CD4-positive, alpha-beta T cell (primary cell): ENCODE data around the gene TBC1D2. TPM values are rescaled to one million over a fixed set of nuclear protein-coding genes. Genes with fewer than 3 reads are reported as not detected.

Experiments
- ATAC-seq: fragments of 200-7000 bp; cut with Tn5 transposase; one replicate; pipeline ENCODE4 v1.10.0; 2022; ENCODE audit warnings: mild to moderate bottlenecking; ENCODE audit not compliant: poor library complexity
- CTCF ChIA-PET: fragments of 350-600 bp; sonication (Branson Sonifier 250); formaldehyde crosslinking; loops from one replicate; lab custom pipeline; 2021; ENCODE audit warnings: antibody characterized with exemption, inconsistent platforms; lab: Charles Lee
- POLR2A ChIA-PET: fragments of 350-600 bp; sonication (Branson Sonifier 250); formaldehyde crosslinking; loops from one replicate; lab custom pipeline; 2021; ENCODE audit warnings: antibody characterized with exemption, inconsistent platforms; lab: Charles Lee
- DNase-seq, 14 experiments: peaks; one replicate each; pipeline ENCODE4 v3.0.0-alpha.2; 2013 to 2020; ENCODE audit warnings: mixed read lengths in 2 of 14
- H3K27ac ChIP-seq, 2 donors: one replicate each; pipeline versions ENCODE4 v1.5.1 to v1.7.0; 2013; ENCODE audit warnings: low read length in 2 of 2, low read depth in 1 of 2, mild to moderate bottlenecking in 1 of 2
- H3K27me3 ChIP-seq, 2 experiments: 1 replicate in 1 of 2; 2 replicates in 1 of 2; pipeline versions ENCODE4 v1.6.1 to v1.7.0; 2013; ENCODE audit warnings: low read length in 2 of 2, control low read depth in 1 of 2, mild to moderate bottlenecking in 1 of 2, moderate library complexity in 1 of 2; ENCODE audit not compliant: insufficient read depth in 2 of 2, control insufficient read depth in 1 of 2
- H3K36me3 ChIP-seq: one replicate; pipeline ENCODE4 v1.6.1; 2013; ENCODE audit warnings: low read length, control low read depth; ENCODE audit not compliant: insufficient read depth
- H3K4me1 ChIP-seq: one replicate; pipeline ENCODE4 v1.6.1; 2013; ENCODE audit warnings: low read length, control low read depth; ENCODE audit not compliant: insufficient read depth
- H3K4me3 ChIP-seq: one replicate; pipeline ENCODE4 v1.5.1; 2013; ENCODE audit warnings: mild to moderate bottlenecking, low read length, moderate library complexity
- H3K9me3 ChIP-seq, 2 experiments: 1 replicate in 1 of 2; 2 replicates in 1 of 2; pipeline versions ENCODE4 v1.6.1 to v1.7.0; 2013; ENCODE audit warnings: low read length in 2 of 2, mild to moderate bottlenecking in 2 of 2, control low read depth in 1 of 2, moderate library complexity in 1 of 2; ENCODE audit not compliant: control insufficient read depth in 1 of 2, insufficient read depth in 1 of 2
- H3K27ac Mint-ChIP-seq: one replicate; pipeline ENCODE4 v1.8.0; 2020; ENCODE audit warnings: mixed read lengths
- H3K27me3 Mint-ChIP-seq: one replicate; pipeline ENCODE4 v1.8.0; 2021; ENCODE audit warnings: mixed read lengths
- H3K36me3 Mint-ChIP-seq: one replicate; pipeline ENCODE4 v1.8.0; 2021; ENCODE audit warnings: low read depth, mixed read lengths
- H3K4me1 Mint-ChIP-seq: one replicate; pipeline ENCODE4 v1.8.0; 2021; ENCODE audit warnings: low read depth, mixed read lengths
- H3K4me3 Mint-ChIP-seq: one replicate; pipeline ENCODE4 v1.8.0; 2020; ENCODE audit warnings: mild to moderate bottlenecking, mixed read lengths
- H3K9me3 Mint-ChIP-seq: one replicate; pipeline ENCODE4 v1.8.0; 2020; ENCODE audit warnings: mixed read lengths
- CTCF ChIP-seq: fragments of 200-600 bp; IDR thresholded peaks from one replicate; pipeline ENCODE4 v1.8.0; 2022; ENCODE audit warnings: antibody characterized with exemption, mild to moderate bottlenecking
- intact Hi-C, 2 experiments: fragments of 100-400 bp; cut with DNase I in 1 of 2; cut with micrococcal nuclease in 1 of 2; formaldehyde crosslinking; loops; one replicate each; pipeline versions ENCODE4 v1.15.1 to v1.9.0; 2023 to 2025; cut with DNase I, micrococcal nuclease
- total RNA-seq, 174 experiments: library from RNA in 2 of 174; stranded (reverse) in 2 of 174; gene quantifications; one replicate each; pipeline ENCODE4 v1.2.3 and lab custom pipeline; 2021 to 2026

The TBC1D2 gene
- total RNA-seq, 2 experiments from 2014 or later = 2.9 to 4.0 TPM

GRCh38 chr9:98161851-98162250 lies 93.6 kb downstream of the TBC1D2 start:
- no peaks in the 10 kb centered on the region for H3K27me3 ChIP-seq
- intact Hi-C loops = no loop called here
- POLR2A ChIA-PET = no interaction called here
- Mint-ChIP-seq H3K9me3 (no peaks in the 10 kb centered on the region), H3K27me3 (no peaks in the 10 kb centered on the region), H3K4me3 (no peak overlapping the region), H3K27ac (no peak overlapping the region), H3K36me3 (peaks cover 1% of the 10 kb centered on the region), H3K4me1 (peaks cover 51% of the 10 kb centered on the region)
- DNase-seq (peak in 1 of 14 experiments; percentile 14), ATAC-seq (no peak)
- H3K4me1 ChIP-seq = peaks cover 25% of the 10 kb centered on the region
- H3K4me3 ChIP-seq = no peak overlapping the region
- no peak for TF ChIP-seq CTCF
- CTCF ChIA-PET = no interaction called here
- no peak overlapping the region for H3K27ac ChIP-seq
- peaks cover 11% of the 10 kb centered on the region for H3K36me3 ChIP-seq
- no peaks in the 10 kb centered on the region for H3K9me3 ChIP-seq

- Histone ChIP-seq H3K27me3 (no peaks in the 10 kb centered on the region), H3K36me3 (peaks cover 18% of the 10 kb centered on the region), H3K4me1 (peaks cover 18% of the 10 kb centered on the region), H3K9me3 (no peaks in the 10 kb centered on the region), H3K27ac (no peak overlapping the region), H3K4me3 (no peak overlapping the region)
- intact Hi-C loops = no loop called here
- Mint-ChIP-seq H3K9me3 (no peaks in the 10 kb centered on the region), H3K27ac (no peak overlapping the region), H3K27me3 (no peaks in the 10 kb centered on the region), H3K4me3 (no peak overlapping the region), H3K4me1 (peaks cover 37% of the 10 kb centered on the region), H3K36me3 (peaks cover 18% of the 10 kb centered on the region)
- ChIA-PET POLR2A (interaction anchor here (1.2 kb wide), 1 partner anchor 39 kb away, joined by 4 read pairs; no protein-coding TSS in a partner anchor), CTCF (no interaction called here)
- TF ChIP-seq CTCF = no peak
- no peak for DNase-seq
- no peak for ATAC-seq
Measured at GRCh38 chr9:98159790-98160189, 95.7 kb downstream of the TBC1D2 start.

- ATAC-seq (no peak), DNase-seq (no peak)
- Histone ChIP-seq H3K27me3 (no peaks in the 10 kb centered on the region), H3K4me1 (peaks cover 14% of the 10 kb centered on the region), H3K9me3 (no peaks in the 10 kb centered on the region), H3K36me3 (peaks cover 20% of the 10 kb centered on the region), H3K4me3 (no peak overlapping the region), H3K27ac (no peak overlapping the region)
- intact Hi-C loops = no loop called here
- no peak overlapping the region for H3K4me3 Mint-ChIP-seq
- POLR2A ChIA-PET = interaction anchor here (1.2 kb wide), 1 partner anchor 38 kb away, joined by 4 read pairs; no protein-coding TSS in a partner anchor
- CTCF ChIA-PET = no interaction called here
- H3K27me3 Mint-ChIP-seq = no peaks in the 10 kb centered on the region
- no peaks in the 10 kb centered on the region for H3K9me3 Mint-ChIP-seq
- no peak overlapping the region for H3K27ac Mint-ChIP-seq
- peaks cover 23% of the 10 kb centered on the region for H3K36me3 Mint-ChIP-seq
- no peak for TF ChIP-seq CTCF
- peaks cover 32% of the 10 kb centered on the region for H3K4me1 Mint-ChIP-seq
Measured at GRCh38 chr9:98159301-98159700, 96.1 kb downstream of the TBC1D2 start.
